Caki2 (cell line): ENCODE data around the gene FPGS. TPM values are rescaled to one million over a fixed set of nuclear protein-coding genes. Genes with fewer than 3 reads are reported as not detected.
"Not testable (repeated sequence)": the region's sequence is repeated elsewhere in the genome, so short reads cannot be mapped to it uniquely, and the experiment has no call there.

Source experiments
- DNase-seq: peaks from one replicate; pipeline ENCODE4 v3.0.0-alpha.2; 2015; ENCODE audit warnings: low read depth
- in situ Hi-C: cut with HindIII; loops from 2 replicates; pipeline ENCODE4 v1.10.0; 2016; ENCODE audit warnings: low sequenced_read_pairs, low pct_unique_long_range_greater_than_20kb, mixed read lengths
- total RNA-seq: library from RNA; depleted of rRNA; stranded (reverse); fragments of >200 nt; shearing (Covaris generic); gene quantifications from 2 replicates; pipeline ENCODE4 v1.2.3, GENCODE V29; 2014; ENCODE audit warnings: low replicate concordance

Gene FPGS
- total RNA-seq, 1 experiment from 2014 or later, result 76.5 TPM

DNA sequence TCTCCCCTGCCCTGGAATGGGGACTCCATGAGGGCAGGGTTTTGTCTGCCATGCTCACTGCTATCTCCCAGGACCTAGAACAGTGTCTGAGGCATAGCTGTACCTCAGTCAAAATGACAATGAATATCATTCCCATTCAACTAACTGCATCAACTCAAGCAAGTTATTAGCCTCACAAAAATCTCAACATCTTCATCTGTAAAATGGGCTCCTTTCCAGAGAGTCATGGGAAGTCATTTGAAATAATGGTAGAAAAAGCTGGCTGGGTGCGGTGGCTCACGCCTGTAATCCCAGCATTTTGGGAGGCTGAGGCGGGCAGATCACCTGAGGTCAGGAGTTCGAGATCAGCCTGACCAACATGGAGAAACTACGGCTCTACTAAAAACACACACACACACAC, 33.6 kb upstream of the FPGS start:
- DNase-seq, result no peak
- in situ Hi-C loops, result no loop called here

DNA sequence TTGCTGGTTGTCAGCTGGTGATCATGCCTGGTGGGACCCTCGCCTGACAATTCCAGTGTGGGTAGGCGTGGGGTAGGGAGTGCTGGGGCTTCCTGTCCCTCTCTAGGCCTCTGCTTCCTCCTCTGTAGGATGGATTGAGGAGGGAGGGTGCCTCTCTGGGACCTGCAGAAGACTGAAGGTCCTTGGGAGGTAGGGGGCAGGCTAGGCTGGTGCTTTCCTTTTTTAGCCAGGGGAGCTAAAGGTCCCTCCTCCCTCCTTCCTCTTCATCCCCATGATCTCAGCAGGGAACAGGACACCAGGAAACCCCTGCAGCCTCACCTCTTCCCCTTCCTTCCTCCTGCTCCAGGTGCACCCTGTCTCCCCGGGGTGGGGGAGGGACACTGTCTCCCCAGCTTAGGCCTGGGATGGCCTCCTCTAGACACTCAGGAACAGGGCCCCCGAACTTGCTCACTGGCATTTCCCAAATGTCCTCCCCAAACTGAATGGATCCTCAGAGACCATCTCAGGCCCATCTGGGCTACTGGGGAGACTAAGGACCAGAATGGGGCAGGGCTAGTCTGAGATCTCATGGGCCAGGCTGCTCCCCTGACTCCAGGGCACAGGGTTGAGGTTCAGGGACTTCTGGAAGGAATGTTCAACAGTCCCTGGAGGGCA, 32.6 kb upstream of the FPGS start:
- in situ Hi-C loops, result no loop called here
- no peak for DNase-seq

DNA sequence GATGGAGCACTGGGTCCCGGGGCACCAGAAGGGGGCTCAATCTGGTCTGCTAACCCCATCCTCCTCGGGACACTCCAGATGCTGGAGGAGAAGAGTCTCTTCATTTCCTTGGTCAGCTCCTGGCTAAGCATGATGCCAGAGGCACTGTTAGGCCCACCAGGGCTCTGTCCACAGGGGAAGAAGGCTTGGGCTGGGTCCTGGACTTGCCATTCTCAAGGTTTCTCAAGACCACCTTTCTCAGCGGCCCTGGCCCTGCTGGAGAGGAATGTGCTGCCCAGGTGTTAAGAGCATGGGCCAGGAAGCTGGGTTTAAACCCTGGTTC, 32.1 kb upstream of the FPGS start:
- no peak for DNase-seq
- in situ Hi-C loops, result no loop called here

DNA sequence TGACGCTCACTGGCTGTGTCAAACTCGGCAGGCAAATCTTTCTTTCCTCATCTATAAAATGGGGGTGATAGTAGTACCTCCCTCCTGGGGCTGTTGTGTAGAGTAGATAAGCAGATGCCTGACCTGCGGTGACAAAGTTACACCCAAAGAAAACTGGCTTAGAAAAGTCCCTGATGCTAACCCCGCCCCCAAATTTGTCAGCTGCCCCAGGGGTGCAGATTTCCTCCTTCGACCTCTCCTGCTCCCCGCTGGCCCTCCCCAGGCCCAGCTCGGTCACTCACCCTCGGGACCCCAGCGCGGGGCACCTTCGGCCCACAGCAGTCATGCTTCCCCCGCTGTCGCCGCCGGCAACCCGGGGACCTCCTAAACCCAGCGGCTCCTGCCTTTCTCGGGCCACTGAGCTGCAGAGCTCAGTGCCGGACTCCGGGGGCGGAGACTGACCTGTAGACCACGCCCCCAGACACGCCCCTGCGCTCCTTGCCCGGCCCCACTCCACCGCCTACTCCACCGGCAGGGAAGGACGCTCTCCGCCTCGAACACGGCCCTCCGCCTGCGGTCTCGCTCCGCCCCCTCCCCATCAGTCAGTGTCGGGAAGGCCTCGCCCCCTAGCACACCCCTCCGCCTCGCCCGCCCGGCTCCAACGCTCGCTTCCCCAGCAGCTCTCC, 31.6 kb upstream of the FPGS start:
- DNase-seq, result peak; percentile 97
- in situ Hi-C loops, result no loop called here

DNA sequence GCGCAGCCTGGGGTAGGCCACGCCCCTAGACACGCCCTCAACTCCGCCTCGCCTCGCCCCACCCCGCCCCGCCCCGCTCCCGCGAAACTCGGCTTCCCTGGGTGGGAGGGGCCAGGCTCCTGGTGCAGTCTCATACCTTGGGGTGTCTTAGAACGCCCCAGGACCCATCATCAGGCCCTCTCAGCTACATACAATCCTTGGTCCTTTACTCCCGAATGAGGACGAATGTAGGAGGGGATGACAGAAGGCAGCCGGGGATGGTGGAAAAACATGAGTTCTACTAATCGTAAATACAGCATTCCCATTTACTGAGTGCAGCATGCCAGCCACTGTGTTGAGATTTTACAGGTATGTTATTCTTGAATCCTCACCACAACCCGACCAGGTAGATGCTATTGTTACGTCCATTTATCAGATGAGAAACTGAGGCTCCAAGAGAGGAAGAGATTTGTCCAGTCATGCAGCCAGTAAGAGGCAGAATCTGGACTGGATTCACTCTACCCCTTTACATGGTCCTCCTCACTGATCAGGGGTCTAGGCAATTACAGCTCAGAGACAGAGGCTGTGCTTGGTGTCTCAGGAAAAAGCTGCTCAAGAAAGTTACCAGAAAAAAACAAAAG, 31.0 kb upstream of the FPGS start:
- in situ Hi-C loops, result no loop called here

DNA sequence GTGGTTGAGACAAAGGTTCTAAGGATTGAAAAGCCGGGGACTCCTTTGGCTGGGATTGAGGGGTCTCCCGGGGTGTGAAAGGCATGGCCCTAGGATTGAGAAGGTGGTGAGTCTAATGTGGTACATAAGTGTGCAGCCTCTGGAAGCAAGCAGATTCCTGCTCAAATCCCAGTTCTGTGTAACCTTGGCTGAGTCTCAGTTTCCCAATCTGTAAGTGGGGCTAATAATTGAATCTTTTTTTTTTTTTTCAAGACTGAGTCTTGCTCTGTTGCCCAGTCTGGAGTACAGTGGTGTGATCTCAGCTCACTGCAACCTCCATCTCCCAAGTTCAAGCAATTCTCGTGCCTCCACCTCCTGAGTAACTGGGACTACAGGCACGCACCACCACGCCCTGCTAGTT, 30.1 kb upstream of the FPGS start:
- DNase-seq, result no peak
- in situ Hi-C loops, result no loop called here

More for the DNA sequence above, 31.0 kb upstream of the FPGS start:
- DNase-seq, result no peak

GRCh38 chr9:127773272-127773671, 29.4 kb upstream of the FPGS start:
- in situ Hi-C loops, result no loop called here
- DNase-seq, result no peak

DNA sequence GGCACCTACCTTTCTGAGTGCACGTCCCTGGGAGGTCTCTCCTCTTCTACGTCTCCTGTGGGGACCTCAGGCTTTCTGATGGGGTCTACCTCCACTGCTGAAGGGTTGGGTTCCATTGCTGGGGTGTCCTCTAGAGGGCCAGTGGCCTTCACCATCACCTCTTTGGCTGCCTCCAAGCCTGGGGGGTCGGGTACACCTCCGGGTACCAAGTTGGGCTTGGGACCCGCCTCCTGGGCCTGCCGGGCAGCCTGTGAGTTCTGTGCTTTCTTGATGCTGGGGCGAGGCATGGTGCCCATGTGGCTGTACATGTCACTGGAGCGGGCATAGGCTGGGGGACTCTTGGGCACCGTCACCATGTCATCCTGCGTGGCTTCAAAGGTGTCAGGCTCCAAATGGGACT, 28.7 kb upstream of the FPGS start:
- in situ Hi-C loops, result no loop called here
- DNase-seq, result no peak

DNA sequence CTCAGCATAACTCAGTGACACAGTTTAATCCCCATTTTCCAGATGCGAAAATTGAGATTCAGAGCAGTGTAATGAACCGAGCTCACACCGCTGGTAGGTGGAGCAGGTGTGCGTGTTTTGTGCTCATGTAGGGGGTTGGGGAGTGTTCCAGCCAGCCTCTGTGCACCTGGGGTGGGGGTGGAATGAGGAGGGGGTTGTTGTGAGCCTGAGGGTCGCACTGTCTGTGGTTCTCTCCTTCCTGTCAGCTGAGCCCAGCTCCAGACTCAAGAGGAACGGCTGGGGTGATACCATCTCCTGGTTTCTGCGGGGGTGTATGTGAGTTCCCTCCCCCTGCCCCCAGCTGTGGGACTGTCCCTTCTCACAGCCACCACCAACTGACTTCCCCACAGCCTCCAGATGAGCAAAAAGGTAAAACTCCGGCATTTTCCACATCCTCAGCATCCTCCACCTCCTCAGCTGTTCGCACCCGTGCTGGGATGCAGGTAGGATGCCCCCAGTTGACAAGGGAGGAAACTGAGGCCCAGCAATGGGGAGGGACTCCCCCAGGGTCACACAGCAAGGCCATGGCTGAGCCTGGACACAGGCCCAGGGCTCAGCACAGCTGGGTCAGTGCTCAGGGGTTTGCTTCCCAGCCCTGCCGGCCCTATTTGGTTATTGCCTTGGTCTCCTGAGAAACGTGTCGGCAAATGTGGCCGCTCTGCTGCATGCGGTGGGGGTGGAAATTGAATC, 26.3 kb upstream of the FPGS start:
- no peak for DNase-seq
- in situ Hi-C loops, result no loop called here

GRCh38 chr9:127776924-127777289, 25.8 kb upstream of the FPGS start:
- in situ Hi-C loops, result no loop called here
- DNase-seq, result no peak

DNA sequence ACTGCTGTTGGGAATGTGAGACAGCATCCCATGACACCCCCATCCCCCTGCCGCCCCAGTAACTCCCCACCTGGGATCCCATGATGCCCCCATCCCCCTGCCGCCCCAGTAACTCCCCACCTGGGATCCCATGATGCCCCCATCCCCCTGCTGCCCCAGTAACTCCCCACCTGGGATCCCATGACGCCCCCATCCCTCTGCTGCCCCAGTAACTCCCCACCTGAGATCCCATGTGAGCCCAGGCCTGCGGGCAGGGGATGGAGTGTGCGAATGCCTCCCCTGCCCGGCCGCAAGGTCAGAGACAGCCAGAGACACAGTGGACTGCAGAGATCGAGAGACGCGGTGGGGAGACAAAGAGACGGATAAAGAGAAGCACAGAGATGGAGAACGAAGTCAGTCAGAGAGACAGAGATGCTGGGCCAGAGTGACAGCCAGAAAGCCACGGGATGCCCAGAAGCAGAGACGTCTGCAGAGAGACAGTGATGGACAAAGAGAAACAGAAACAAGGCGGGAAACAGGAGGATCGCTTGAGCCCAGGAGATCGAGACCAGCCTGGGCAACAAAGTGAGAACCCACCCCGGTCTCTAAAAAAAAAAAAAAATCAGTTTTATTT, 25.2 kb upstream of the FPGS start:
- in situ Hi-C loops, result no loop called here
- DNase-seq, result no peak

- in situ Hi-C loops, result no loop called here
- DNase-seq, result no peak
Measured at GRCh38 chr9:127778280-127779135, 24.2 kb upstream of the FPGS start, which contains the start of gene SH2D3C. Gene SH2D3C, minus strand, starts transcription at chr9:127778666. Its CDS starts 39 bp downstream, at chr9:127778627.

- in situ Hi-C loops, result no loop called here
- no peak for DNase-seq
Measured at GRCh38 chr9:127779136-127779981, 23.3 kb upstream of the FPGS start.

GRCh38 chr9:127780126-127780885, 22.4 kb upstream of the FPGS start:
- DNase-seq, result no peak
- in situ Hi-C loops, result no loop called here

DNA sequence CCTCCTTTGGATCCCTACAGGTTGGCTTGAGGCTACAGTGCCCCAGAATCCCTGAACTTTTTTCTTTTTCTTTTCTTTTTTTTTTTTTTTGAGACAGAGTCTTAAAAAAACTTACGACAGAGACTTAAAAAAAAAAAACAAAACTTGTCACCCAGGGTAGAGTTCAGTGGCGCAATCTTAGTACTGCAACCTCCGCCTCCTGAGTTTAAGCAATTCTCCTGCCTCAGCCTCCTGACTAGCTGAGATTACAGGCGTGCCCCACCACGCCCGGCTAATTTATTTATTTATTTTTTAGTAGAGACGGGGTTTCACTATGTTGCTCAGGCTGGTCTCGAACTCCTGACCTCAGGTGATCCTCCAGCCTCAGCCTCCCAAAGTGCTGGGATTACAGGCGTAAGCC, 21.8 kb upstream of the FPGS start:
- DNase-seq, in situ Hi-C loops: not testable (repeated sequence)

- in situ Hi-C loops, result no loop called here
- no peak for DNase-seq
Measured at GRCh38 chr9:127781806-127782205, 20.9 kb upstream of the FPGS start.
